Measurements from ENCODE around the gene IL36A.

IL36A gene

DNA sequence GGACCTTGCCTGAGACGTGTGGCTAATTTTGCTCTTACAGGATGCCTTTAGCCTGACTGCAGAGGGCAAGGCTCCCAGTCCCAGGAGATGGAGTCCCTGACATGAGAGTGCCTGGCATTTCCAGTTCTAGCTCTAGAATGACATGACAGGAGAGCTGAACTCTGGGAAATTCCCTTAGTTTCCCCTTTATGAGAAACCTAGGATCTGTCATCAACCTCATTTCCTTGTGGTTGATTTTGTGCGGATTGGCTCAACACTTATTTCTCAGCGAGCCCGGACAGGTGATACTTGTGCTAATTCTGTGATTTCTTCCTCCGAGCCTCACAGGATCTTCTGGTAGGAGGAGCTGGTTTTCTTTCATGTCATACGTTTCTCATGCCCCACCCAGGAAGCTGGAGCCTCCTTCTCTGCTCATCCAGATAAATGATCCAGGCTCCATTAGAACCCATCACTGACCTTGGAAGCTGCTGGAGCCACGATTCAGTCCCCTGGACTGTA is 27.7 kb upstream of the IL36A start, which contains the start of gene IL36G:
TSS of gene IL36G (plus strand) at position 448 of the 498 bp plus-strand sequence. CDS start 633 bp downstream, outside the sequence.
- H3K27me3 ChIP-seq (replicated peaks; ENCODE audit: insufficient read depth, low read length): peaks cover 11% of the 10 kb centered on the region; the same call in 1 of the 2 replicates
- no peaks in the 10 kb centered on the region for H4K20me1 ChIP-seq (ENCODE audit: insufficient read depth, low read length)
- DNase-seq: no peak
- H3K9me3 ChIP-seq (replicated peaks; ENCODE audit: insufficient read depth, low read length): no peaks in the 10 kb centered on the region
- H3K9ac ChIP-seq (ENCODE audit: low read length): no peak within 1 kb of the TSS
- no peak within 1 kb of the TSS for H3K27ac ChIP-seq (ENCODE audit: low read length)
- no peak within 1 kb of the TSS for H2AFZ ChIP-seq (ENCODE audit: low read length)
- H3K79me2 ChIP-seq (ENCODE audit: low read length): no peaks in the 10 kb centered on the region
- no peaks in the 10 kb centered on the region for H3K9me2 ChIP-seq (replicated peaks; ENCODE audit: insufficient read depth, low read length)
- H3K4me1 ChIP-seq (ENCODE audit: low read length): 0 out of 2 replicates have a peak, but pooled peaks cover 11% of the 10 kb centered on the region
- H3K4me2 ChIP-seq (ENCODE audit: low read depth, low read length): no peak within 1 kb of the TSS
- no peaks in the 10 kb centered on the region; the same call in 1 of the 2 replicates for H3F3A ChIP-seq (ENCODE audit: insufficient read depth, low read length)
- H3K36me3 ChIP-seq (replicated peaks; ENCODE audit: insufficient read depth, low read length): no peaks in the 10 kb centered on the region
- TF ChIP-seq EZH2 (optimal IDR thresholded peaks at IDR 0.05; ENCODE audit: low read depth, low read length) (no peak), EZH2phosphoT487 (IDR thresholded peaks at IDR 0.05; ENCODE audit: low read length) (no peak)
- TF ChIP-seq, protein P1, sequence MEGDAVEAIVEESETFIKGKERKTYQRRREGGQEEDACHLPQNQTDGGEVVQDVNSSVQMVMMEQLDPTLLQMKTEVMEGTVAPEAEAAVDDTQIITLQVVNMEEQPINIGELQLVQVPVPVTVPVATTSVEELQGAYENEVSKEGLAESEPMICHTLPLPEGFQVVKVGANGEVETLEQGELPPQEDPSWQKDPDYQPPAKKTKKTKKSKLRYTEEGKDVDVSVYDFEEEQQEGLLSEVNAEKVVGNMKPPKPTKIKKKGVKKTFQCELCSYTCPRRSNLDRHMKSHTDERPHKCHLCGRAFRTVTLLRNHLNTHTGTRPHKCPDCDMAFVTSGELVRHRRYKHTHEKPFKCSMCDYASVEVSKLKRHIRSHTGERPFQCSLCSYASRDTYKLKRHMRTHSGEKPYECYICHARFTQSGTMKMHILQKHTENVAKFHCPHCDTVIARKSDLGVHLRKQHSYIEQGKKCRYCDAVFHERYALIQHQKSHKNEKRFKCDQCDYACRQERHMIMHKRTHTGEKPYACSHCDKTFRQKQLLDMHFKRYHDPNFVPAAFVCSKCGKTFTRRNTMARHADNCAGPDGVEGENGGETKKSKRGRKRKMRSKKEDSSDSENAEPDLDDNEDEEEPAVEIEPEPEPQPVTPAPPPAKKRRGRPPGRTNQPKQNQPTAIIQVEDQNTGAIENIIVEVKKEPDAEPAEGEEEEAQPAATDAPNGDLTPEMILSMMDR (IDR thresholded peaks at IDR 0.05; ENCODE audit: low read length): no peak
- no peak within 1 kb of the TSS for H3K4me3 ChIP-seq (ENCODE audit: low read length)

DNA sequence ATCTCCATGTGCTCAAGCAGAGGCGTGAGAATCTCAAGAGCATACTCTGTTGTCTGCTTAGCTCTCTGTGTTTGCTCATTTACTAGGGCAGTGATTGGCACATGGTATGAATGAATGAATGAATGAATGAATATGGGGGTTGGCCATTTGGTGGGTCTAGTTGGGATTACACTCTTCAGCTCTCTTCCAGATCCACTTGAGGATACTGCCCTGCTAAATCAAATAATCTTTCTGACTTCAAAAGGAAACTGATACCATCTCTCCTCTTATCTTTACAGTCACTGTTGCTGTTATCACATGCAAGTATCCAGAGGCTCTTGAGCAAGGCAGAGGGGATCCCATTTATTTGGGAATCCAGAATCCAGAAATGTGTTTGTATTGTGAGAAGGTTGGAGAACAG is 25.5 kb upstream of the IL36A start:
- TF ChIP-seq EZH2 (optimal IDR thresholded peaks at IDR 0.05; ENCODE audit: low read depth, low read length) (no peak), EZH2phosphoT487 (IDR thresholded peaks at IDR 0.05; ENCODE audit: low read length) (no peak)
- TF ChIP-seq, protein P1 (IDR thresholded peaks at IDR 0.05; ENCODE audit: low read length): no peak
- Histone ChIP-seq H3K4me3 (ENCODE audit: low read length) (no peak overlapping the region), H3K79me2 (ENCODE audit: low read length) (no peaks in the 10 kb centered on the region), H2AFZ (ENCODE audit: low read length) (no peak overlapping the region), H3K36me3 (replicated peaks; ENCODE audit: insufficient read depth, low read length) (no peaks in the 10 kb centered on the region), H3K9me3 (replicated peaks; ENCODE audit: insufficient read depth, low read length) (no peaks in the 10 kb centered on the region), H3K9me2 (replicated peaks; ENCODE audit: insufficient read depth, low read length) (no peaks in the 10 kb centered on the region), H3K9ac (ENCODE audit: low read length) (no peak overlapping the region), H4K20me1 (ENCODE audit: insufficient read depth, low read length) (no peaks in the 10 kb centered on the region), H3K4me2 (ENCODE audit: low read depth, low read length) (no peak overlapping the region), H3K27ac (ENCODE audit: low read length) (no peak overlapping the region), H3K4me1 (ENCODE audit: low read length) (0 out of 2 replicates have a peak, but pooled peaks cover 11% of the 10 kb centered on the region), H3F3A (ENCODE audit: insufficient read depth, low read length) (no peaks in the 10 kb centered on the region; the same call in 1 of the 2 replicates), H3K27me3 (replicated peaks; ENCODE audit: insufficient read depth, low read length) (peaks cover 11% of the 10 kb centered on the region; the same call in 1 of the 2 replicates)
- no peak for DNase-seq

DNA sequence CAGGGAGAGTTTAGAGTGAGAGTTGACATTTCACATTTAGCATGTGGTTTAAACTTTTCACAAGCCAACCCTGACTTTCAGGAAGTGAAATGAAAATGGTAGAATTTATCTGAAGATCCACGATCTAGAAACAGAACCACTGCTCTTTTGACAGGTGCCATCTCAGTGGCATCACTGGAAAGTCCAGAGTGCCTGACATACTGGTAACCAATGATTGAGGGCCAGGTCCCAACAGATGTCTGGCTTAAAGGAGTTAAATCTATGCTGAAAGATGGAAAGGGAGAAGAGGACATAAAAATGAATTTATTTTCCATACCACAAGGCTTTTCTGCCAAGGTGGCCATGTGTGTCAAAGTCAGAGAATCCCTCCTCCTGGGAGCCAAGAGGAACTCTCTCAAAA is 24.7 kb upstream of the IL36A start:
- H3K4me1 ChIP-seq (ENCODE audit: low read length): 0 out of 2 replicates have a peak, but pooled peaks cover 11% of the 10 kb centered on the region
- no peaks in the 10 kb centered on the region for H4K20me1 ChIP-seq (ENCODE audit: insufficient read depth, low read length)
- no peak overlapping the region for H2AFZ ChIP-seq (ENCODE audit: low read length)
- H3K9ac ChIP-seq (ENCODE audit: low read length): no peak overlapping the region
- H3K27ac ChIP-seq (ENCODE audit: low read length): no peak overlapping the region
- DNase-seq: peak; percentile 36
- peaks cover 11% of the 10 kb centered on the region; the same call in 1 of the 2 replicates for H3K27me3 ChIP-seq (replicated peaks; ENCODE audit: insufficient read depth, low read length)
- H3K4me2 ChIP-seq (ENCODE audit: low read depth, low read length): no peak overlapping the region
- H3K9me3 ChIP-seq (replicated peaks; ENCODE audit: insufficient read depth, low read length): no peaks in the 10 kb centered on the region
- no peak for TF ChIP-seq EZH2phosphoT487 (IDR thresholded peaks at IDR 0.05; ENCODE audit: low read length)
- TF ChIP-seq, protein P1 (IDR thresholded peaks at IDR 0.05; ENCODE audit: low read length): no peak
- TF ChIP-seq EZH2 (optimal IDR thresholded peaks at IDR 0.05; ENCODE audit: low read depth, low read length): no peak
- H3K79me2 ChIP-seq (ENCODE audit: low read length): no peaks in the 10 kb centered on the region
- H3K36me3 ChIP-seq (replicated peaks; ENCODE audit: insufficient read depth, low read length): no peaks in the 10 kb centered on the region
- no peaks in the 10 kb centered on the region for H3K9me2 ChIP-seq (replicated peaks; ENCODE audit: insufficient read depth, low read length)
- no peaks in the 10 kb centered on the region; the same call in 1 of the 2 replicates for H3F3A ChIP-seq (ENCODE audit: insufficient read depth, low read length)
- H3K4me3 ChIP-seq (ENCODE audit: low read length): no peak overlapping the region
